HCT116 (cell line): ENCODE data around the gene DDX3X.

Experiments
- CTCF ChIP-seq, 3 experiments: fragments of 200-600 bp in 1 of 3; sonication (generic) in 1 of 3; IDR thresholded peaks in 2 of 3; conservative IDR thresholded peaks in 1 of 3; 2 replicates each; pipeline ENCODE4 v1.5.1; 2012 to 2017; ENCODE audit warnings: low read depth in 2 of 3, low read length in 2 of 3, antibody characterized with exemption in 1 of 3, borderline replicate concordance in 1 of 3, control low read depth in 1 of 3, mild to moderate bottlenecking in 1 of 3, mixed read lengths in 1 of 3, mixed run types in 1 of 3, moderate library complexity in 1 of 3; ENCODE audit not compliant: insufficient read depth in 1 of 3
- EZH2 ChIP-seq: fragments of 200-600 bp; sonication (generic); IDR thresholded peaks from 2 replicates; pipeline ENCODE4 v1.6.1; 2017; ENCODE audit warnings: antibody characterized with exemption, mixed run types
- EZH2phosphoT487 ChIP-seq: fragments of 200-600 bp; IDR thresholded peaks from 2 replicates; pipeline ENCODE4 v1.6.1; 2018; ENCODE audit warnings: antibody characterized with exemption, borderline replicate concordance
- POLR2A ChIP-seq: IDR thresholded peaks from 2 replicates; pipeline ENCODE4 v1.7.0; 2011; ENCODE audit warnings: borderline replicate concordance; ENCODE audit not compliant: insufficient read depth, insufficient read length; ENCODE audit errors: extremely low read depth
- POLR2AphosphoS5 ChIP-seq: IDR thresholded peaks from 2 replicates; pipeline ENCODE4 v1.6.1; 2011; ENCODE audit warnings: mild to moderate bottlenecking, low read depth, low read length, moderate library complexity
- REST ChIP-seq: IDR thresholded peaks from 2 replicates; pipeline ENCODE4 v1.6.1; 2012; ENCODE audit warnings: low read depth
- SRF ChIP-seq: IDR thresholded peaks from 2 replicates; pipeline ENCODE4 v1.6.1; 2012; ENCODE audit warnings: low read depth
- YY1 ChIP-seq: IDR thresholded peaks from 2 replicates; pipeline ENCODE4 v1.6.1; 2011; ENCODE audit warnings: low read length, low read depth, moderate library complexity, mild to moderate bottlenecking; ENCODE audit not compliant: insufficient replicate concordance; ENCODE audit errors: extremely low read depth
- ZFX ChIP-seq: fragments of 450-650 bp; IDR thresholded peaks from 2 replicates; pipeline ENCODE4 v1.6.1; 2017
- ZNF274 ChIP-seq: fragments of 200-500 bp; sonication (Bioruptor generic); IDR thresholded peaks from 2 replicates; pipeline ENCODE4 v1.6.1; 2014; ENCODE audit warnings: mild to moderate bottlenecking, low read depth, low read length, inconsistent platforms
- TF ChIP-seq, protein P1 (sequence below): IDR thresholded peaks from 2 replicates; pipeline ENCODE4 v1.6.1; 2011; ENCODE audit warnings: mild to moderate bottlenecking, low read length, moderate library complexity; ENCODE audit not compliant: insufficient replicate concordance; ENCODE audit errors: extremely low read depth
- TF ChIP-seq, protein P2 (sequence below): IDR thresholded peaks from 2 replicates; pipeline ENCODE4 v1.6.1; 2012

GRCh38 chrX:41335198-41335957 lies 1.4 kb downstream of the DDX3X start:
- TF ChIP-seq CTCF (IDR thresholded peaks at IDR 0.05 in 2 of 3, conservative IDR thresholded peaks at IDR 0.05 in 1 of 3; ENCODE audit: borderline replicate concordance in 1 of 3, insufficient read depth in 1 of 3, low read depth in 2 of 3, low read length in 2 of 3) (no peak), ZNF274 (no peak), POLR2AphosphoS5 (no peak), SRF (no peak), REST (no peak), ZFX (no peak), YY1 (no peak), EZH2phosphoT487 (no peak), POLR2A (no peak), EZH2 (no peak)
- TF ChIP-seq, protein P1, sequence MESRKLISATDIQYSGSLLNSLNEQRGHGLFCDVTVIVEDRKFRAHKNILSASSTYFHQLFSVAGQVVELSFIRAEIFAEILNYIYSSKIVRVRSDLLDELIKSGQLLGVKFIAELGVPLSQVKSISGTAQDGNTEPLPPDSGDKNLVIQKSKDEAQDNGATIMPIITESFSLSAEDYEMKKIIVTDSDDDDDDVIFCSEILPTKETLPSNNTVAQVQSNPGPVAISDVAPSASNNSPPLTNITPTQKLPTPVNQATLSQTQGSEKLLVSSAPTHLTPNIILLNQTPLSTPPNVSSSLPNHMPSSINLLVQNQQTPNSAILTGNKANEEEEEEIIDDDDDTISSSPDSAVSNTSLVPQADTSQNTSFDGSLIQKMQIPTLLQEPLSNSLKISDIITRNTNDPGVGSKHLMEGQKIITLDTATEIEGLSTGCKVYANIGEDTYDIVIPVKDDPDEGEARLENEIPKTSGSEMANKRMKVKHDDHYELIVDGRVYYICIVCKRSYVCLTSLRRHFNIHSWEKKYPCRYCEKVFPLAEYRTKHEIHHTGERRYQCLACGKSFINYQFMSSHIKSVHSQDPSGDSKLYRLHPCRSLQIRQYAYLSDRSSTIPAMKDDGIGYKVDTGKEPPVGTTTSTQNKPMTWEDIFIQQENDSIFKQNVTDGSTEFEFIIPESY, result no peak
- TF ChIP-seq, protein P2, sequence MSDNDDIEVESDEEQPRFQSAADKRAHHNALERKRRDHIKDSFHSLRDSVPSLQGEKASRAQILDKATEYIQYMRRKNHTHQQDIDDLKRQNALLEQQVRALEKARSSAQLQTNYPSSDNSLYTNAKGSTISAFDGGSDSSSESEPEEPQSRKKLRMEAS, result no peak
